Keratinocyte (primary cell): ENCODE measurements around the gene CASQ1. TPM values are rescaled to one million over a fixed set of nuclear protein-coding genes. Genes with fewer than 3 reads are reported as not detected.

Experiments
- DNase-seq: peaks from one replicate; pipeline ENCODE4 v3.0.0-alpha.2; 2011; ENCODE audit warnings: low read depth, missing footprints, low spot score
- FAIRE-seq: peaks from 2 replicates; lab custom pipeline; 2011; peaks lifted over from hg19 to GRCh38; lab: Jason Lieb, UNC
- H2AFZ ChIP-seq: 2 replicates; pipeline ENCODE4 v1.6.0; 2012; ENCODE audit warnings: low read length, control low read depth, inconsistent platforms; ENCODE audit not compliant: control insufficient read depth
- H3K27ac ChIP-seq: 2 replicates; pipeline ENCODE4 v1.5.1; 2011; ENCODE audit warnings: low read length; ENCODE audit not compliant: control insufficient read depth, insufficient read depth
- H3K27me3 ChIP-seq: 3 replicates; pipeline ENCODE4 v1.6.0; 2011; ENCODE audit warnings: low read length; ENCODE audit not compliant: control insufficient read depth, insufficient read depth; ENCODE audit errors: extremely low read depth
- H3K36me3 ChIP-seq, 2 experiments: 2 replicates in 1 of 2; 3 replicates in 1 of 2; pipeline ENCODE4 v1.5.1; 2011; ENCODE audit warnings: low read length in 2 of 2, mild to moderate bottlenecking in 1 of 2; ENCODE audit not compliant: control insufficient read depth in 2 of 2, insufficient read depth in 2 of 2; ENCODE audit errors: extremely low read depth in 1 of 2
- H3K4me1 ChIP-seq: 3 replicates; pipeline ENCODE4 v1.5.1; 2011; ENCODE audit warnings: low read length; ENCODE audit not compliant: control insufficient read depth, insufficient read depth; ENCODE audit errors: extremely low read depth
- H3K4me2 ChIP-seq: 3 replicates; pipeline ENCODE4 v1.6.0; 2011; ENCODE audit warnings: low read depth, low read length; ENCODE audit not compliant: control insufficient read depth, insufficient read depth; ENCODE audit errors: extremely low read depth
- H3K4me3 ChIP-seq, 3 experiments: fragments of 200-600 bp in 1 of 3; sonication (generic) in 1 of 3; 2 replicates in 2 of 3; 3 replicates in 1 of 3; pipeline ENCODE4 v1.5.1; 2011 to 2016; ENCODE audit warnings: low read length in 3 of 3, mild to moderate bottlenecking in 3 of 3, control low read depth in 2 of 3, inconsistent platforms in 1 of 3, low read depth in 1 of 3, mixed read lengths in 1 of 3, mixed run types in 1 of 3, moderate library complexity in 1 of 3; ENCODE audit not compliant: control insufficient read depth in 2 of 3, insufficient read depth in 2 of 3; ENCODE audit errors: extremely low read depth in 1 of 3
- H3K79me2 ChIP-seq: 2 replicates; pipeline ENCODE4 v1.6.0; 2012; ENCODE audit warnings: low read length; ENCODE audit not compliant: control insufficient read depth, insufficient read depth
- H3K9ac ChIP-seq: 3 replicates; pipeline ENCODE4 v1.6.0; 2011; ENCODE audit warnings: low read length; ENCODE audit not compliant: control insufficient read depth, insufficient read depth; ENCODE audit errors: extremely low read depth
- H3K9me1 ChIP-seq: 3 replicates; pipeline ENCODE4 v1.6.0; 2011; ENCODE audit warnings: low read length; ENCODE audit not compliant: control insufficient read depth, insufficient read depth; ENCODE audit errors: extremely low read depth
- H3K9me3 ChIP-seq: 2 replicates; pipeline ENCODE4 v1.5.1; 2012; ENCODE audit warnings: low read depth, low read length; ENCODE audit not compliant: control insufficient read depth
- H4K20me1 ChIP-seq: 3 replicates; pipeline ENCODE4 v1.6.0; 2011; ENCODE audit warnings: low read length; ENCODE audit not compliant: control insufficient read depth, insufficient read depth; ENCODE audit errors: extremely low read depth
- EZH2 ChIP-seq: IDR thresholded peaks from one replicate; pipeline ENCODE4 v1.6.1; 2012; ENCODE audit warnings: inconsistent platforms, mild to moderate bottlenecking, low read length, moderate library complexity
- dilution Hi-C: fragments of 300-500 bp; cut with MboI; formaldehyde crosslinking; loops from one replicate; pipeline ENCODE4 v1.7.0; 2020; ENCODE audit warnings: low sequenced_read_pairs; ENCODE audit not compliant: extremely low pct_ligation_motif_present
- polyA plus RNA-seq, 5 experiments: library from polyadenylated mRNA; depleted of rRNA in 3 of 5; stranded (reverse) in 3 of 5; stranded (forward) in 1 of 5; unstranded in 1 of 5; fragments of >200 nt; gene quantifications; 1 replicate in 1 of 5; 2 replicates in 3 of 5; 3 replicates in 1 of 5; pipeline versions ENCODE4 v1.2.1 to v1.2.3, GENCODE V29; 2011 to 2012; ENCODE audit warnings: missing spikeins in 2 of 5, low read depth in 1 of 5, low replicate concordance in 1 of 5
- TF ChIP-seq, protein P1 (sequence below), 3 experiments: IDR thresholded peaks in 1 of 3; conservative IDR thresholded peaks in 1 of 3; optimal IDR thresholded peaks in 1 of 3; 2 replicates in 2 of 3; 3 replicates in 1 of 3; pipeline versions ENCODE3 to v1.5.1; 2011; ENCODE audit warnings: low read length in 3 of 3, mild to moderate bottlenecking in 3 of 3, moderate library complexity in 2 of 3, control low read depth in 1 of 3, inconsistent platforms in 1 of 3; ENCODE audit not compliant: insufficient read depth in 2 of 3; ENCODE audit errors: extremely low read depth in 1 of 3

The CASQ1 gene
- polyA plus RNA-seq, 1 donor (not counting 4 experiments of a cell fraction or from before 2014, with no cell fraction given) = not detected

DNA sequence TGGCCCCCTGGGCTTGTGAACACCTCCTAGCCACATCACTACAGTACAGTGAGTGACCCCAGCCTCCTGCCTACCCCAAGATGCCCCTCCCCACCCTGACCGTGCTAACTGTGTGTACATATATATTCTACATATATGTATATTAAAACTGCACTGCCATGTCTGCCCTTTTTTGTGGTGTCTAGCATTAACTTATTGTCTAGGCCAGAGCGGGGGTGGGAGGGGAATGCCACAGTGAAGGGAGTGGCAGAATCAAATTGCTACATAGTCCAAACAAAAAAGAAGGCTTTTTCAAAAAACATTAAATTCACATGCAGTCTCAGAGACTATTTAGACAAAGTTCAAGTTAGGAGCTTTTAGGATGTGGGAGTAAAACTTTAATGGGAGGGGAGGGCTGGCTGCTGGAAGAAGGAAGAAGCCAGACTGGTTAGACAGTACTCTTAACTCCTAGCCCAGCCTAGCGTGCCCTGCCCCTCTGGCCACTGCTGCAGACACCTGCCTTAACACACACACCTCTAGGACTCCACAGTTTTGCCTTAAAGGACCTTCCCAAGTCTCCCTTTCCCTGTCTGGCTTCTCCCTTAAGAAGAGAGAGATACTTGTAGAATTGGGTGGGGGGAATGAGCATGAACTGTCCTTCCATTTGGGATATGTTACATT is 24.2 kb downstream of the CASQ1 start:
- Histone ChIP-seq H3K9me3 (no peaks in the 10 kb centered on the region), H3K27ac (no peak overlapping the region), H3K79me2 (peaks cover 18% of the 10 kb centered on the region), H3K4me3 (no peak overlapping the region), H3K4me2 (no peak overlapping the region), H3K9ac (no peak overlapping the region), H2AFZ (no peak overlapping the region), H3K36me3 (peaks cover 51 to 56% of the 10 kb centered on the region in 2 experiments), H3K9me1 (peaks cover 3% of the 10 kb centered on the region), H4K20me1 (peaks cover 3% of the 10 kb centered on the region), H3K4me1 (peaks cover 36% of the 10 kb centered on the region), H3K27me3 (no peaks in the 10 kb centered on the region)
- dilution Hi-C loops = no loop called here
- no peak for FAIRE-seq
- TF ChIP-seq, protein P1, sequence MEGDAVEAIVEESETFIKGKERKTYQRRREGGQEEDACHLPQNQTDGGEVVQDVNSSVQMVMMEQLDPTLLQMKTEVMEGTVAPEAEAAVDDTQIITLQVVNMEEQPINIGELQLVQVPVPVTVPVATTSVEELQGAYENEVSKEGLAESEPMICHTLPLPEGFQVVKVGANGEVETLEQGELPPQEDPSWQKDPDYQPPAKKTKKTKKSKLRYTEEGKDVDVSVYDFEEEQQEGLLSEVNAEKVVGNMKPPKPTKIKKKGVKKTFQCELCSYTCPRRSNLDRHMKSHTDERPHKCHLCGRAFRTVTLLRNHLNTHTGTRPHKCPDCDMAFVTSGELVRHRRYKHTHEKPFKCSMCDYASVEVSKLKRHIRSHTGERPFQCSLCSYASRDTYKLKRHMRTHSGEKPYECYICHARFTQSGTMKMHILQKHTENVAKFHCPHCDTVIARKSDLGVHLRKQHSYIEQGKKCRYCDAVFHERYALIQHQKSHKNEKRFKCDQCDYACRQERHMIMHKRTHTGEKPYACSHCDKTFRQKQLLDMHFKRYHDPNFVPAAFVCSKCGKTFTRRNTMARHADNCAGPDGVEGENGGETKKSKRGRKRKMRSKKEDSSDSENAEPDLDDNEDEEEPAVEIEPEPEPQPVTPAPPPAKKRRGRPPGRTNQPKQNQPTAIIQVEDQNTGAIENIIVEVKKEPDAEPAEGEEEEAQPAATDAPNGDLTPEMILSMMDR (optimal IDR thresholded peaks at IDR 0.05 in 1 of 3, IDR thresholded peaks at IDR 0.05 in 1 of 3, conservative IDR thresholded peaks at IDR 0.05 in 1 of 3; ENCODE audit: extremely low read depth in 1 of 3, insufficient read depth in 2 of 3, low read length in 3 of 3) = no peak
- TF ChIP-seq EZH2 = no peak
- DNase-seq = no peak

DNA sequence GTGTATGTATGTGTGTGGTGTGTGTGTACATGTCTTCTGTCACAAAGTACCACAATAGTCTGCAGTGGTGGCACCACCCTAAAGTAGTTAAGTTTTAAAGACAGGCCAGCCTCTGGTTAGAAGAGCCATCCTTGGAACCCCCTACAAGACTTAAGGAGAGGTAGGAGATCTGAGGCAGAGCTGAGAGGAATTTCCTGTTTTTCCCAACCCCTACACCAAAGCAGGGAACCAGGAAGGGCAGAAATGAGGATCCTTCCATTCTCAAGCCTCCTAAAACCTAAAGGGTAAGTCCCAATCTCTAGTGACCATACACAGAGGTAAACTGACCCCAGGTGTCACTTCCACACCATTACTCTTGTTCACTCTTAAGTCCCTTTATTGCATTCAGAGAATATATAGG is 25.9 kb downstream of the CASQ1 start:
- H3K27ac ChIP-seq = peak overlapping the region; percentile 16
- H3K9ac ChIP-seq = no peak overlapping the region
- H3K36me3 ChIP-seq = peaks cover 39 to 47% of the 10 kb centered on the region in 2 experiments

More for the DNA sequence above, 25.9 kb downstream of the CASQ1 start:
- no peaks in the 10 kb centered on the region for H3K9me3 ChIP-seq
- no peaks in the 10 kb centered on the region for H4K20me1 ChIP-seq
- peaks cover 3% of the 10 kb centered on the region for H3K9me1 ChIP-seq
- peaks cover 39% of the 10 kb centered on the region for H3K4me1 ChIP-seq
- dilution Hi-C loops = no loop called here
- peaks cover 3% of the 10 kb centered on the region for H3K79me2 ChIP-seq
- DNase-seq = no peak
- FAIRE-seq = peak; percentile 13
- TF ChIP-seq, protein P1 (optimal IDR thresholded peaks at IDR 0.05 in 1 of 3, IDR thresholded peaks at IDR 0.05 in 1 of 3, conservative IDR thresholded peaks at IDR 0.05 in 1 of 3; ENCODE audit: extremely low read depth in 1 of 3, insufficient read depth in 2 of 3, low read length in 3 of 3) = no peak
- no peak for TF ChIP-seq EZH2
- no peaks in the 10 kb centered on the region for H3K27me3 ChIP-seq
- no peak overlapping the region for H3K4me2 ChIP-seq
- no peak overlapping the region for H2AFZ ChIP-seq
- no peak overlapping the region for H3K4me3 ChIP-seq
